ENCODE measurements around the gene EXOSC6. TPM values are rescaled to one million over a fixed set of nuclear protein-coding genes. Genes with fewer than 3 reads are reported as not detected.
"Not testable (repeated sequence)": the region's sequence is repeated elsewhere in the genome, so short reads cannot be mapped to it uniquely, and the experiment has no call there.

The EXOSC6 gene
- polyA plus RNA-seq, 1 of the 3 experiments (the other 2 are of a cell fraction), result 10.0 TPM

- no peak for DNase-seq
- H3K4me2 ChIP-seq, result no peak overlapping the region
- no peak overlapping the region for H3K4me3 ChIP-seq (ENCODE audit: low read depth in 2 of 2, low read length in 1 of 2)
- TF ChIP-seq USF2 (IDR thresholded peaks at IDR 0.05; ENCODE audit: borderline replicate concordance, low read depth, low read length) (no peak), MXI1 (IDR thresholded peaks at IDR 0.05; ENCODE audit: low read depth, low read length) (no peak), GABPA (IDR thresholded peaks at IDR 0.05; ENCODE audit: low read depth) (no peak), PBX3 (IDR thresholded peaks at IDR 0.05) (no peak), CHD2 (IDR thresholded peaks at IDR 0.05; ENCODE audit: low read length, partially characterized antibody) (no peak), EZH2phosphoT487 (IDR thresholded peaks at IDR 0.05; ENCODE audit: borderline replicate concordance, low read depth) (no peak), FOXM1 (IDR thresholded peaks at IDR 0.05; ENCODE audit: low read depth) (no peak), RXRA (IDR thresholded peaks at IDR 0.05; ENCODE audit: borderline replicate concordance, low read depth) (no peak), YY1 (IDR thresholded peaks at IDR 0.05; ENCODE audit: low read depth) (no peak), MAX (IDR thresholded peaks at IDR 0.05; ENCODE audit: low read depth) (no peak), GATA2 (CRISPR knock-in tag; IDR thresholded peaks at IDR 0.05) (no peak)
- H3K27ac ChIP-seq (ENCODE audit: low read depth in 2 of 2, low read length in 1 of 2), result no peak overlapping the region
- no peaks in the 10 kb centered on the region for H3K9me2 ChIP-seq
- no peaks in the 10 kb centered on the region for H3K36me3 ChIP-seq (replicated peaks in 1 of 2; ENCODE audit: control insufficient read depth in 1 of 2, insufficient read depth in 2 of 2, low read length in 1 of 2)
- H3K9me3 ChIP-seq, result no peaks in the 10 kb centered on the region
- no peaks in the 10 kb centered on the region for H3K27me3 ChIP-seq (ENCODE audit: insufficient read depth)
- peaks cover 5 to 8% of the 10 kb centered on the region in 2 experiments; a peak in 3 of 4 replicates for H3K4me1 ChIP-seq (ENCODE audit: control insufficient read depth in 1 of 2, insufficient read depth in 2 of 2, low read depth in 1 of 2, low read length in 1 of 2)
- WGBS (ENCODE audit: low lambda C conversion rate), result 96% methylated on average over 25 of the region's 28 CpGs
- H3F3A ChIP-seq (replicated peaks; ENCODE audit: insufficient read depth), result peaks cover 8% of the 10 kb centered on the region
- peaks cover 12% of the 10 kb centered on the region for H3K79me2 ChIP-seq (ENCODE audit: insufficient read depth)
- ChIA-PET CTCF (no interaction called here), POLR2A (no interaction called here)
- H3K9ac ChIP-seq, result no peak overlapping the region
- H4K20me1 ChIP-seq (ENCODE audit: insufficient read depth), result no peaks in the 10 kb centered on the region
- no peak overlapping the region for H2AFZ ChIP-seq (ENCODE audit: low read depth)
These were observed 42.8 kb upstream of the EXOSC6 start for GRCh38 chr16:70294385-70295025.

GRCh38 chr16:70292148-70292547, 40.4 kb upstream of the EXOSC6 start:
- H3K27me3 ChIP-seq (ENCODE audit: insufficient read depth); H3K36me3 ChIP-seq (replicated peaks in 1 of 2; ENCODE audit: control insufficient read depth in 1 of 2, insufficient read depth in 2 of 2, low read length in 1 of 2); H3K4me2 ChIP-seq; H3K4me3 ChIP-seq (ENCODE audit: low read depth in 2 of 2, low read length in 1 of 2); H3K4me1 ChIP-seq (ENCODE audit: control insufficient read depth in 1 of 2, insufficient read depth in 2 of 2, low read depth in 1 of 2, low read length in 1 of 2); CTCF ChIA-PET; H4K20me1 ChIP-seq (ENCODE audit: insufficient read depth); H3K9ac ChIP-seq; H3K27ac ChIP-seq (ENCODE audit: low read depth in 2 of 2, low read length in 1 of 2); H3K9me3 ChIP-seq; H2AFZ ChIP-seq (ENCODE audit: low read depth); H3K9me2 ChIP-seq; DNase-seq: not testable (repeated sequence)
- Histone ChIP-seq H3F3A (replicated peaks; ENCODE audit: insufficient read depth) (peaks cover 15% of the 10 kb centered on the region), H3K79me2 (ENCODE audit: insufficient read depth) (peaks cover 21% of the 10 kb centered on the region)
- 97% methylated on average over 11 of the region's 11 CpGs for WGBS (ENCODE audit: low lambda C conversion rate)
- POLR2A ChIA-PET, result interaction anchor here (1.3 kb wide), 1 partner anchor 7 kb away, joined by 5 read pairs; the partner anchor contains the start of gene DDX19B

Data from SK-N-SH (cell line).